ENCODE data around the gene SHH.

The SHH gene

GRCh38 chr7:155762036-155762435, 50.2 kb downstream of the SHH start:
- DNase-seq = no peak

GRCh38 chr7:155761162-155761561, 51.1 kb downstream of the SHH start:
- no peak for DNase-seq

- DNase-seq = no peak
Measured at GRCh38 chr7:155759740-155760430, 52.4 kb downstream of the SHH start.

- DNase-seq = no peak
Measured at GRCh38 chr7:155758348-155758747, 53.9 kb downstream of the SHH start.

GRCh38 chr7:155756322-155756721, 55.9 kb downstream of the SHH start:
- no peak for DNase-seq

GRCh38 chr7:155755026-155755425, 57.2 kb downstream of the SHH start:
- no peak for DNase-seq

GRCh38 chr7:155754165-155754564, 58.1 kb downstream of the SHH start:
- no peak for DNase-seq

- DNase-seq = no peak
Measured at GRCh38 chr7:155753446-155753965, 58.8 kb downstream of the SHH start.

GRCh38 chr7:155752756-155753445, 59.4 kb downstream of the SHH start:
- DNase-seq = no peak

GRCh38 chr7:155751409-155751808, 60.9 kb downstream of the SHH start:
- no peak for DNase-seq

- DNase-seq = no peak
Measured at GRCh38 chr7:155750255-155751125, 61.8 kb downstream of the SHH start.

Measured in NCI-H446 treated with DMSO at 0.1 percent for 48 hours (cell line).